Mucosa of stomach (tissue), 1 donor: ENCODE data around the gene NOL4L.

Source experiments
- H3K27me3 ChIP-seq: one replicate; pipeline ENCODE4 v1.7.0; 2013; ENCODE audit warnings: mild to moderate bottlenecking, low read length; ENCODE audit not compliant: control insufficient read depth, insufficient read depth
- H3K36me3 ChIP-seq: one replicate; pipeline ENCODE4 v1.7.0; 2013; ENCODE audit warnings: low read length; ENCODE audit not compliant: control insufficient read depth, insufficient read depth
- H3K4me1 ChIP-seq: one replicate; pipeline ENCODE4 v1.7.0; 2013; ENCODE audit warnings: mild to moderate bottlenecking, low read length; ENCODE audit not compliant: control insufficient read depth, insufficient read depth
- H3K4me3 ChIP-seq: one replicate; pipeline ENCODE4 v1.7.0; 2013; ENCODE audit warnings: low read length
- H3K9ac ChIP-seq: one replicate; pipeline ENCODE4 v1.7.0; 2013; ENCODE audit warnings: mild to moderate bottlenecking, low read length, moderate library complexity
- H3K9me3 ChIP-seq: one replicate; pipeline ENCODE4 v1.7.0; 2013; ENCODE audit warnings: mild to moderate bottlenecking, low read length, moderate library complexity; ENCODE audit not compliant: control insufficient read depth
- donor health status: Pancreatic carcinoma.

Gene NOL4L

GRCh38 chr20:32397567-32398084 is 187.5 kb downstream of the NOL4L start:
- Histone ChIP-seq H3K36me3 (no peaks in the 10 kb centered on the region), H3K9ac (no peak overlapping the region), H3K4me1 (no peaks in the 10 kb centered on the region), H3K9me3 (no peaks in the 10 kb centered on the region), H3K27me3 (no peaks in the 10 kb centered on the region), H3K4me3 (no peak overlapping the region)

GRCh38 chr20:32396646-32397160 is 188.4 kb downstream of the NOL4L start:
- Histone ChIP-seq H3K36me3 (no peaks in the 10 kb centered on the region), H3K4me1 (no peaks in the 10 kb centered on the region), H3K27me3 (no peaks in the 10 kb centered on the region), H3K9ac (no peak overlapping the region), H3K9me3 (no peaks in the 10 kb centered on the region), H3K4me3 (no peak overlapping the region)

GRCh38 chr20:32395066-32395465 is 190.1 kb downstream of the NOL4L start:
- no peaks in the 10 kb centered on the region for H3K27me3 ChIP-seq
- no peaks in the 10 kb centered on the region for H3K9me3 ChIP-seq
- no peak overlapping the region for H3K9ac ChIP-seq
- H3K4me3 ChIP-seq = no peak overlapping the region
- no peaks in the 10 kb centered on the region for H3K36me3 ChIP-seq
- H3K4me1 ChIP-seq = peaks cover 7% of the 10 kb centered on the region
